Suprapubic skin (tissue), 4 donors: ENCODE results near the gene SNX27.

Experiments used
- CTCF ChIP-seq, 2 donors: fragments of 200-600 bp in 1 of 2; fragments of 450-650 bp in 1 of 2; sonication (generic) in 1 of 2; IDR thresholded peaks; one replicate each; pipeline ENCODE4 v1.5.1; 2016 to 2019; ENCODE audit warnings: antibody characterized with exemption in 2 of 2, mild to moderate bottlenecking in 1 of 2, moderate library complexity in 1 of 2
- POLR2A ChIP-seq, 2 donors: fragments of 450-650 bp; IDR thresholded peaks; one replicate each; pipeline ENCODE4 v1.6.1; 2017; ENCODE audit warnings: antibody characterized with exemption in 2 of 2, mild to moderate bottlenecking in 2 of 2, moderate library complexity in 2 of 2
- POLR2AphosphoS5 ChIP-seq, 3 donors: sonication (generic); formaldehyde crosslinking; IDR thresholded peaks; one replicate each; pipeline ENCODE4 v1.6.1; 2017; ENCODE audit warnings: antibody characterized with exemption in 3 of 3

- no peak for TF ChIP-seq CTCF (IDR thresholded peaks at IDR 0.05)
- TF ChIP-seq POLR2A (IDR thresholded peaks at IDR 0.05): no peak
- TF ChIP-seq POLR2AphosphoS5 (IDR thresholded peaks at IDR 0.05): no peak
These were observed 4.1 kb downstream of the SNX27 start for GRCh38 chr1:151615711-151616504.
